SK-N-SH treated with all-trans-retinoic acid at 6 μM for 48 hours (cell line): ENCODE results near the gene C11orf91.

Experiments used
- ATAC-seq: fragments of 200-7000 bp; cut with Tn5 transposase; 3 replicates; pipeline ENCODE4 v1.9.1; 2020; ENCODE audit warnings: mild to moderate bottlenecking, moderate library complexity
- ARNTL ChIP-seq: fragments of 450-650 bp; formaldehyde crosslinking; IDR thresholded peaks from 2 replicates; pipeline ENCODE4 v1.5.0; 2020; ENCODE audit warnings: low read depth, mild to moderate bottlenecking, moderate library complexity, borderline replicate concordance
- BACH2 ChIP-seq: fragments of 250-450 bp; sonication (Bioruptor Pico); IDR thresholded peaks from 2 replicates; pipeline ENCODE4 v1.9.0; 2021; ENCODE audit warnings: mild to moderate bottlenecking, borderline replicate concordance
- CREB5 ChIP-seq: fragments of 250-450 bp; sonication (Bioruptor Pico); IDR thresholded peaks from 2 replicates; pipeline ENCODE4 v1.5.1; 2020; ENCODE audit warnings: low read depth, mild to moderate bottlenecking, moderate library complexity
- CSDC2 ChIP-seq: fragments of 250-450 bp; sonication (Bioruptor Pico); IDR thresholded peaks from 2 replicates; pipeline ENCODE4 v1.5.0; 2020; ENCODE audit warnings: mild to moderate bottlenecking, moderate library complexity
- ESRRG ChIP-seq: fragments of 250-450 bp; sonication (Bioruptor Pico); IDR thresholded peaks from 2 replicates; pipeline ENCODE4 v1.6.1; 2021; ENCODE audit warnings: mild to moderate bottlenecking
- GLIS3 ChIP-seq: fragments of 250-450 bp; sonication (Bioruptor Pico); IDR thresholded peaks from 2 replicates; pipeline ENCODE4 v1.5.0; 2020; ENCODE audit warnings: mild to moderate bottlenecking, moderate library complexity
- OSR1 ChIP-seq: fragments of 250-450 bp; sonication (Bioruptor Pico); IDR thresholded peaks from 2 replicates; pipeline ENCODE4 v1.8.0; 2022; ENCODE audit warnings: moderate library complexity, mild to moderate bottlenecking, inconsistent platforms
- POU6F1 ChIP-seq: fragments of 250-450 bp; sonication (Bioruptor Pico); IDR thresholded peaks from 2 replicates; pipeline ENCODE4 v1.8.0; 2021; ENCODE audit warnings: low read depth, mild to moderate bottlenecking, moderate library complexity, borderline replicate concordance
- PPARA ChIP-seq: fragments of 250-450 bp; sonication (Bioruptor Pico); IDR thresholded peaks from 2 replicates; pipeline ENCODE4 v1.5.0; 2020; ENCODE audit warnings: mild to moderate bottlenecking, borderline replicate concordance
- RARB ChIP-seq: fragments of 250-450 bp; sonication (Bioruptor Pico); IDR thresholded peaks from 2 replicates; pipeline ENCODE4 v1.8.0; 2021; ENCODE audit warnings: mild to moderate bottlenecking, moderate library complexity
- SNAI2 ChIP-seq: fragments of 250-450 bp; sonication (Bioruptor Pico); IDR thresholded peaks from 2 replicates; pipeline ENCODE4 v1.5.0; 2020; ENCODE audit warnings: mild to moderate bottlenecking, moderate library complexity
- TOX ChIP-seq: fragments of 250-450 bp; sonication (Bioruptor Pico); IDR thresholded peaks from 2 replicates; pipeline ENCODE4 v1.8.0; 2021; ENCODE audit warnings: mild to moderate bottlenecking, moderate library complexity, borderline replicate concordance
- ZC3H10 ChIP-seq: fragments of 250-450 bp; sonication (Bioruptor Pico); IDR thresholded peaks from 2 replicates; pipeline ENCODE4 v1.5.1; 2021; ENCODE audit warnings: mild to moderate bottlenecking, moderate library complexity
- ZFP3 ChIP-seq: fragments of 250-450 bp; sonication (Bioruptor Pico); IDR thresholded peaks from 2 replicates; pipeline ENCODE4 v1.5.0; 2020; ENCODE audit warnings: mild to moderate bottlenecking, moderate library complexity
- ZFP30 ChIP-seq: fragments of 450-650 bp; formaldehyde crosslinking; IDR thresholded peaks from 2 replicates; pipeline ENCODE4 v1.5.0; 2022; ENCODE audit warnings: mild to moderate bottlenecking, moderate library complexity
- ZNF565 ChIP-seq: fragments of 450-650 bp; formaldehyde crosslinking; conservative IDR thresholded peaks from 2 replicates; pipeline ENCODE4 v1.5.0; 2020; ENCODE audit warnings: low read depth, mild to moderate bottlenecking, moderate library complexity
- ZNF70 ChIP-seq: fragments of 450-650 bp; formaldehyde crosslinking; IDR thresholded peaks from 2 replicates; pipeline ENCODE4 v1.5.0; 2020; ENCODE audit warnings: mild to moderate bottlenecking, moderate library complexity
- ZNF8 ChIP-seq: fragments of 450-650 bp; formaldehyde crosslinking; IDR thresholded peaks from 2 replicates; pipeline ENCODE4 v1.5.0; 2020; ENCODE audit warnings: mild to moderate bottlenecking, moderate library complexity
- TF ChIP-seq, protein P1 (sequence below): fragments of 250-450 bp; sonication (Bioruptor Pico); IDR thresholded peaks from 2 replicates; pipeline ENCODE4 v1.8.0; 2020; ENCODE audit warnings: mild to moderate bottlenecking, moderate library complexity, borderline replicate concordance
- TF ChIP-seq, protein P2 (sequence below): fragments of 250-450 bp; sonication (Bioruptor Pico); IDR thresholded peaks from 2 replicates; pipeline ENCODE4 v1.5.0; 2020; ENCODE audit warnings: mild to moderate bottlenecking, moderate library complexity
- TF ChIP-seq, protein P3 (sequence below): fragments of 250-450 bp; sonication (Bioruptor Pico); IDR thresholded peaks from 2 replicates; pipeline ENCODE4 v1.5.1; 2021; ENCODE audit warnings: mild to moderate bottlenecking, moderate library complexity

The C11orf91 gene

DNA sequence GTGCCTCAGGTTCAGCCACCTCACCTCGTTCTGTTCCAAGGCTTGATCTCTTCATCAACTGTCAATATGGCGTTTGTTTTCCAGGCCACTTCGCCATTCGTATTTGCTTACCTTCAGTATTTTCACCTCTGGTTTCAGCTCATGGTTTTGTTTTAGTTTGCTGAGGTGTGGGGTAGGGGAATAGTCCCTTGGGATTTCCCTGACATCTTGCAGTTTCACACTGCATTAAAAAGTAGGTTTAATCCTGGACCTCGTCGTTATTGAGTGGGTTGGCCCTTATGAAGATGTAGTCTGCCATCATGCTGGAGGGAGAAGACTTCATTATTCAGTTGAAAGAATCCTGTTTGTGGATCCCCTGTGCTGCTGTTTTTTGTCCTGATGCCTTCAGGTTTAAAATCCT, 46.0 kb downstream of the C11orf91 start (continued):
- TF ChIP-seq ARNTL (no peak), ESRRG (CRISPR knock-in tag) (no peak)
- TF ChIP-seq, protein P1, sequence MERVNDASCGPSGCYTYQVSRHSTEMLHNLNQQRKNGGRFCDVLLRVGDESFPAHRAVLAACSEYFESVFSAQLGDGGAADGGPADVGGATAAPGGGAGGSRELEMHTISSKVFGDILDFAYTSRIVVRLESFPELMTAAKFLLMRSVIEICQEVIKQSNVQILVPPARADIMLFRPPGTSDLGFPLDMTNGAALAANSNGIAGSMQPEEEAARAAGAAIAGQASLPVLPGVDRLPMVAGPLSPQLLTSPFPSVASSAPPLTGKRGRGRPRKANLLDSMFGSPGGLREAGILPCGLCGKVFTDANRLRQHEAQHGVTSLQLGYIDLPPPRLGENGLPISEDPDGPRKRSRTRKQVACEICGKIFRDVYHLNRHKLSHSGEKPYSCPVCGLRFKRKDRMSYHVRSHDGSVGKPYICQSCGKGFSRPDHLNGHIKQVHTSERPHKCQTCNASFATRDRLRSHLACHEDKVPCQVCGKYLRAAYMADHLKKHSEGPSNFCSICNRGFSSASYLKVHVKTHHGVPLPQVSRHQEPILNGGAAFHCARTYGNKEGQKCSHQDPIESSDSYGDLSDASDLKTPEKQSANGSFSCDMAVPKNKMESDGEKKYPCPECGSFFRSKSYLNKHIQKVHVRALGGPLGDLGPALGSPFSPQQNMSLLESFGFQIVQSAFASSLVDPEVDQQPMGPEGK: no peak
- TF ChIP-seq, all 23 proteins: peak for 0

DNA sequence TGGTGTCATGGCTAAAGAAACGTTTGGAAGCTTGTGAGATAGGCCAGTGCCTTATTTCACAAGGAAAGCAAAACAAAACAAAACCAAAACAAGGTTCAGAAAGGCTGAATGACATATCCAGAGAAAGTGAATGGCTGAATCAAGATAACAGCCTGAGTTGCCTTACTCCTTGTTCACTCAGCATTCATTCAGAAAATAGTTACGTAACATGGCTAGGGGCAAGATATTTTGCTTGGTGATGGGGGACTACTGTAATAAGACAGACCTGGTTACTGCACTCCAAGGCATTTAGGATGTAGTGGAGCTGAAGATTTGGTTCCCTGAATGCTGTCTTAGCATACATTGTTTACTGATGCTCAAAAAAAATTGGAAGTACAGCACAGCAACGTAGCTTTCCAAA, 47.7 kb downstream of the C11orf91 start:
- ATAC-seq: no peak
- TF ChIP-seq ZNF565 (CRISPR knock-in tag) (no peak), CREB5 (no peak), RARB (CRISPR knock-in tag) (no peak), POU6F1 (no peak), ZFP3 (CRISPR knock-in tag) (no peak)

GRCh38 chr11:33652431-33652830, 48.2 kb downstream of the C11orf91 start:
- TF ChIP-seq ZFP30 (CRISPR knock-in tag): no peak
- no peak for TF ChIP-seq PPARA (CRISPR knock-in tag)
- TF ChIP-seq BACH2 (CRISPR knock-in tag): no peak
- no peak for ATAC-seq

- ATAC-seq: no peak
- TF ChIP-seq ZNF70 (CRISPR knock-in tag) (no peak), ARNTL (no peak), ZC3H10 (CRISPR knock-in tag) (no peak), GLIS3 (CRISPR knock-in tag) (no peak), CSDC2 (CRISPR knock-in tag) (no peak), ZNF8 (CRISPR knock-in tag) (no peak), PPARA (CRISPR knock-in tag) (no peak), SNAI2 (CRISPR knock-in tag) (no peak), OSR1 (CRISPR knock-in tag) (no peak), TOX (CRISPR knock-in tag) (no peak)
- TF ChIP-seq, protein P2, sequence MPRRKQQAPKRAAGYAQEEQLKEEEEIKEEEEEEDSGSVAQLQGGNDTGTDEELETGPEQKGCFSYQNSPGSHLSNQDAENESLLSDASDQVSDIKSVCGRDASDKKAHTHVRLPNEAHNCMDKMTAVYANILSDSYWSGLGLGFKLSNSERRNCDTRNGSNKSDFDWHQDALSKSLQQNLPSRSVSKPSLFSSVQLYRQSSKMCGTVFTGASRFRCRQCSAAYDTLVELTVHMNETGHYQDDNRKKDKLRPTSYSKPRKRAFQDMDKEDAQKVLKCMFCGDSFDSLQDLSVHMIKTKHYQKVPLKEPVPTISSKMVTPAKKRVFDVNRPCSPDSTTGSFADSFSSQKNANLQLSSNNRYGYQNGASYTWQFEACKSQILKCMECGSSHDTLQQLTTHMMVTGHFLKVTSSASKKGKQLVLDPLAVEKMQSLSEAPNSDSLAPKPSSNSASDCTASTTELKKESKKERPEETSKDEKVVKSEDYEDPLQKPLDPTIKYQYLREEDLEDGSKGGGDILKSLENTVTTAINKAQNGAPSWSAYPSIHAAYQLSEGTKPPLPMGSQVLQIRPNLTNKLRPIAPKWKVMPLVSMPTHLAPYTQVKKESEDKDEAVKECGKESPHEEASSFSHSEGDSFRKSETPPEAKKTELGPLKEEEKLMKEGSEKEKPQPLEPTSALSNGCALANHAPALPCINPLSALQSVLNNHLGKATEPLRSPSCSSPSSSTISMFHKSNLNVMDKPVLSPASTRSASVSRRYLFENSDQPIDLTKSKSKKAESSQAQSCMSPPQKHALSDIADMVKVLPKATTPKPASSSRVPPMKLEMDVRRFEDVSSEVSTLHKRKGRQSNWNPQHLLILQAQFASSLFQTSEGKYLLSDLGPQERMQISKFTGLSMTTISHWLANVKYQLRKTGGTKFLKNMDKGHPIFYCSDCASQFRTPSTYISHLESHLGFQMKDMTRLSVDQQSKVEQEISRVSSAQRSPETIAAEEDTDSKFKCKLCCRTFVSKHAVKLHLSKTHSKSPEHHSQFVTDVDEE (CRISPR knock-in tag): no peak
- TF ChIP-seq, protein P3, sequence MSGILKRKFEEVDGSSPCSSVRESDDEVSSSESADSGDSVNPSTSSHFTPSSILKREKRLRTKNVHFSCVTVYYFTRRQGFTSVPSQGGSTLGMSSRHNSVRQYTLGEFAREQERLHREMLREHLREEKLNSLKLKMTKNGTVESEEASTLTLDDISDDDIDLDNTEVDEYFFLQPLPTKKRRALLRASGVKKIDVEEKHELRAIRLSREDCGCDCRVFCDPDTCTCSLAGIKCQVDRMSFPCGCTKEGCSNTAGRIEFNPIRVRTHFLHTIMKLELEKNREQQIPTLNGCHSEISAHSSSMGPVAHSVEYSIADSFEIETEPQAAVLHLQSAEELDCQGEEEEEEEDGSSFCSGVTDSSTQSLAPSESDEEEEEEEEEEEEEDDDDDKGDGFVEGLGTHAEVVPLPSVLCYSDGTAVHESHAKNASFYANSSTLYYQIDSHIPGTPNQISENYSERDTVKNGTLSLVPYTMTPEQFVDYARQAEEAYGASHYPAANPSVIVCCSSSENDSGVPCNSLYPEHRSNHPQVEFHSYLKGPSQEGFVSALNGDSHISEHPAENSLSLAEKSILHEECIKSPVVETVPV (CRISPR knock-in tag): no peak
These were observed 48.6 kb downstream of the C11orf91 start for GRCh38 chr11:33651990-33652389.
